HepG2 (cell line): Measurements from ENCODE around the gene BID.

Experiments
- ARID5B ChIP-seq: IDR thresholded peaks from 2 replicates; pipeline ENCODE4 v1.4.0; 2020; ENCODE audit warnings: mild to moderate bottlenecking, missing genetic modification reagents
- ELF1 ChIP-seq: sonication (generic); formaldehyde crosslinking; IDR thresholded peaks from 2 replicates; pipeline ENCODE4 v1.4.0; 2020; ENCODE audit warnings: missing genetic modification reagents
- GABPA ChIP-seq, 2 experiments: IDR thresholded peaks; 2 replicates each; pipeline ENCODE4 v1.6.1; 2011 to 2016; ENCODE audit warnings: low read depth in 2 of 2, low read length in 1 of 2, missing biosample characterization in 1 of 2, missing genetic modification characterization in 1 of 2
- HNF4G ChIP-seq, 2 experiments: sonication (generic) in 1 of 2; formaldehyde crosslinking in 1 of 2; IDR thresholded peaks; 2 replicates each; pipeline versions ENCODE4 v1.4.0 to v1.6.1; 2011 to 2020; ENCODE audit warnings: borderline replicate concordance in 2 of 2, low read depth in 2 of 2, mild to moderate bottlenecking in 2 of 2, low read length in 1 of 2, missing genetic modification reagents in 1 of 2, moderate library complexity in 1 of 2
- HOMEZ ChIP-seq: IDR thresholded peaks from 2 replicates; pipeline ENCODE4 v1.6.1; 2016; ENCODE audit warnings: low read depth
- MAFK ChIP-seq, 2 experiments: IDR thresholded peaks in 1 of 2; conservative IDR thresholded peaks in 1 of 2; 2 replicates each; pipeline ENCODE4 v1.6.1; 2011; ENCODE audit warnings: improper control_type of control experiment in 2 of 2, low read length in 2 of 2
- MXI1 ChIP-seq: IDR thresholded peaks from 3 replicates; pipeline ENCODE4 v1.6.1; 2012; ENCODE audit warnings: low read depth, low read length, inconsistent platforms, borderline replicate concordance
- POLR2AphosphoS5 ChIP-seq: IDR thresholded peaks from 2 replicates; pipeline ENCODE4 v1.6.1; 2012; ENCODE audit warnings: low read depth, low read length
- PRMT3 ChIP-seq: sonication (generic); formaldehyde crosslinking; IDR thresholded peaks from 2 replicates; pipeline ENCODE4 v1.8.1; 2022; ENCODE audit warnings: low read depth, mild to moderate bottlenecking, moderate library complexity, missing genetic modification reagents, borderline replicate concordance
- RAD51 ChIP-seq: fragments of 450-650 bp; IDR thresholded peaks from 2 replicates; pipeline ENCODE4 v1.6.1; 2016; ENCODE audit warnings: borderline replicate concordance
- RNF2 ChIP-seq: fragments of 450-650 bp; conservative IDR thresholded peaks from 2 replicates; pipeline ENCODE4 v1.6.1; 2016; ENCODE audit warnings: low read depth
- ZNF264 ChIP-seq: sonication (generic); formaldehyde crosslinking; IDR thresholded peaks from 2 replicates; pipeline ENCODE4 v1.4.0; 2020; ENCODE audit warnings: missing genetic modification reagents
- ZNF343 ChIP-seq: sonication (generic); formaldehyde crosslinking; IDR thresholded peaks from 2 replicates; pipeline ENCODE4 v1.4.0; 2020; ENCODE audit warnings: mild to moderate bottlenecking, missing genetic modification reagents
- ZNF660 ChIP-seq: sonication (generic); formaldehyde crosslinking; IDR thresholded peaks from 2 replicates; pipeline ENCODE4 v1.5.1; 2020; ENCODE audit warnings: mild to moderate bottlenecking, low read depth, missing genetic modification reagents, borderline replicate concordance

GRCh38 chr22:17684245-17684644, 90.0 kb downstream of the BID start:
- TF ChIP-seq HNF4G (IDR thresholded peaks at IDR 0.05; ENCODE audit: borderline replicate concordance, low read depth, low read length) (no peak), HNF4G (CRISPR knock-in tag; IDR thresholded peaks at IDR 0.05; ENCODE audit: borderline replicate concordance, low read depth) (no peak), RNF2 (no peak), ZNF660 (CRISPR knock-in tag) (no peak), ELF1 (CRISPR knock-in tag) (no peak), RAD51 (no peak), POLR2AphosphoS5 (no peak), ZNF264 (CRISPR knock-in tag) (no peak), ARID5B (CRISPR knock-in tag) (no peak), ZNF343 (CRISPR knock-in tag) (no peak), MAFK (conservative IDR thresholded peaks at IDR 0.05 in 1 of 2, IDR thresholded peaks at IDR 0.05 in 1 of 2; ENCODE audit: low read length in 2 of 2) (no peak), MXI1 (no peak), PRMT3 (CRISPR knock-in tag) (no peak), HOMEZ (no peak), GABPA (IDR thresholded peaks at IDR 0.05; ENCODE audit: low read depth, low read length) (no peak), GABPA (CRISPR knock-in tag; IDR thresholded peaks at IDR 0.05; ENCODE audit: low read depth) (no peak)
